ENCODE results near the gene NADK2. TPM values are rescaled to one million over a fixed set of nuclear protein-coding genes. Genes with fewer than 3 reads are reported as not detected.

The NADK2 gene
- total RNA-seq, 1 donor from 2014 or later, result 24.2 TPM

DNA sequence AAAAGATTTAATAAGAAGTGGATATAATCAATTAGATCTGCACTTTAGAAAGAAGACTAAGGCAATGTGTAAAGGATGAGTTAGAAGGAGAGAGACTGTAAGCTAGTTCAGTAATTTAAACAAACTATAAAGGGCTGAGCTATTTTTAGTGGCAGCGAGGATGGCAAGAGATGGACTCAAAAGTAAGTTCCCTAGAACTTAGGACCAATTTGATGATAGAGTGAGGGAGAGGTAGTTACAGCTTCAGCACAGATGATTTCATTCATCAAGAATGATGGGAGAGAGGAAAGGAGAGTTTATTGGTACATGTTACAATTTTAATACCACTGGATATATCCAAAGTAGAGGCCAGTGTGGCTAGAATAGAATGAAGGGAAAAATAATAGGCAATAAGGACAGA lies 19.1 kb downstream of the NADK2 start:
- Mint-ChIP-seq H3K27ac (ENCODE audit: unreplicated experiment) (no peak overlapping the region), H3K9me3 (ENCODE audit: unreplicated experiment) (no peaks in the 10 kb centered on the region), H3K27me3 (ENCODE audit: unreplicated experiment) (no peaks in the 10 kb centered on the region), H3K4me1 (ENCODE audit: low read depth, unreplicated experiment) (no peaks in the 10 kb centered on the region), H3K4me3 (ENCODE audit: unreplicated experiment) (no peak overlapping the region), H3K36me3 (ENCODE audit: unreplicated experiment) (no peaks in the 10 kb centered on the region)
- no peak for DNase-seq
- TF ChIP-seq, protein P1, sequence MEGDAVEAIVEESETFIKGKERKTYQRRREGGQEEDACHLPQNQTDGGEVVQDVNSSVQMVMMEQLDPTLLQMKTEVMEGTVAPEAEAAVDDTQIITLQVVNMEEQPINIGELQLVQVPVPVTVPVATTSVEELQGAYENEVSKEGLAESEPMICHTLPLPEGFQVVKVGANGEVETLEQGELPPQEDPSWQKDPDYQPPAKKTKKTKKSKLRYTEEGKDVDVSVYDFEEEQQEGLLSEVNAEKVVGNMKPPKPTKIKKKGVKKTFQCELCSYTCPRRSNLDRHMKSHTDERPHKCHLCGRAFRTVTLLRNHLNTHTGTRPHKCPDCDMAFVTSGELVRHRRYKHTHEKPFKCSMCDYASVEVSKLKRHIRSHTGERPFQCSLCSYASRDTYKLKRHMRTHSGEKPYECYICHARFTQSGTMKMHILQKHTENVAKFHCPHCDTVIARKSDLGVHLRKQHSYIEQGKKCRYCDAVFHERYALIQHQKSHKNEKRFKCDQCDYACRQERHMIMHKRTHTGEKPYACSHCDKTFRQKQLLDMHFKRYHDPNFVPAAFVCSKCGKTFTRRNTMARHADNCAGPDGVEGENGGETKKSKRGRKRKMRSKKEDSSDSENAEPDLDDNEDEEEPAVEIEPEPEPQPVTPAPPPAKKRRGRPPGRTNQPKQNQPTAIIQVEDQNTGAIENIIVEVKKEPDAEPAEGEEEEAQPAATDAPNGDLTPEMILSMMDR (IDR thresholded peaks at IDR 0.05; ENCODE audit: partially characterized antibody, unreplicated experiment), result no peak

DNA sequence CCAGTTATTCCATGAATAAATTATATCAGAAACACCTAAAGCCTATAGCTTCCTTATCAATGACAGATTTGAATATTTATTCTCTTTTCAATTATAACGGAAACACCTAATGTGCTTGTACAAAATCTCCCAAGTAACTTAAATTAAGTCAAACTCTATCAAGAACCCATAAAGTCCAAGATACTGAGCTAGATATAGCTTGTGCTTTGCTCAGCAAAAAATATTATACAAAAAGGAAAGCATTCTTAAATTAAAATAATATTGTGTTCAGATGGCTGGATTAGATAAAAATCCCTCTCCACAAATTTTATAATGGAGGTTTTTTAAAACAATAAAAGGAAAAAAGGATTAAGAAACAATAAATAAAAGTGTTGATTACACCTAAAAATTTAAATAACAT lies 23.7 kb downstream of the NADK2 start:
- Mint-ChIP-seq H3K4me3 (ENCODE audit: unreplicated experiment) (no peak overlapping the region), H3K27me3 (ENCODE audit: unreplicated experiment) (no peaks in the 10 kb centered on the region), H3K9me3 (ENCODE audit: unreplicated experiment) (no peaks in the 10 kb centered on the region), H3K27ac (ENCODE audit: unreplicated experiment) (no peak overlapping the region), H3K4me1 (ENCODE audit: low read depth, unreplicated experiment) (no peaks in the 10 kb centered on the region), H3K36me3 (ENCODE audit: unreplicated experiment) (no peaks in the 10 kb centered on the region)
- TF ChIP-seq, protein P1 (IDR thresholded peaks at IDR 0.05; ENCODE audit: partially characterized antibody, unreplicated experiment), result no peak
- DNase-seq, result no peak

DNA sequence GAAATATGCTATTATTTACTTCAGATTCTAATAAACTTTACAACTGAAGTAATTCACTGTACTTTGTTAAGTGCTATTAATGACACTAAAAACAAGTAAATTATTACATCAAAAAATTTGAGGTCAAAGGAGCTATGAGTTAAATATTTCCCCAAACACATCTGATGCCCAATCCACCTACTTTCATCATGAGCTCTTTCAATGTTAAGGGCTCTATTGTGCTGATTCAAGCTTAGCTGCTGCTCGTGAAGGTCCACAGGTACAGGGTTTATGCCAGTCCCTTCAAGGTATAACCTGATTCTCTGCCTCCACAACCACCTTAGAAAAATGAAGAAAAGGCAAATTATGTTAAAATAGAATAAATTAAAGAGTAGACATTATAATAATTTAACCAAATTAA lies 24.2 kb downstream of the NADK2 start:
- TF ChIP-seq, protein P1 (IDR thresholded peaks at IDR 0.05; ENCODE audit: partially characterized antibody, unreplicated experiment), result no peak
- Mint-ChIP-seq H3K9me3 (ENCODE audit: unreplicated experiment) (no peaks in the 10 kb centered on the region), H3K36me3 (ENCODE audit: unreplicated experiment) (no peaks in the 10 kb centered on the region), H3K4me3 (ENCODE audit: unreplicated experiment) (no peak overlapping the region), H3K27ac (ENCODE audit: unreplicated experiment) (no peak overlapping the region), H3K4me1 (ENCODE audit: low read depth, unreplicated experiment) (no peaks in the 10 kb centered on the region), H3K27me3 (ENCODE audit: unreplicated experiment) (no peaks in the 10 kb centered on the region)
- DNase-seq, result no peak

DNA sequence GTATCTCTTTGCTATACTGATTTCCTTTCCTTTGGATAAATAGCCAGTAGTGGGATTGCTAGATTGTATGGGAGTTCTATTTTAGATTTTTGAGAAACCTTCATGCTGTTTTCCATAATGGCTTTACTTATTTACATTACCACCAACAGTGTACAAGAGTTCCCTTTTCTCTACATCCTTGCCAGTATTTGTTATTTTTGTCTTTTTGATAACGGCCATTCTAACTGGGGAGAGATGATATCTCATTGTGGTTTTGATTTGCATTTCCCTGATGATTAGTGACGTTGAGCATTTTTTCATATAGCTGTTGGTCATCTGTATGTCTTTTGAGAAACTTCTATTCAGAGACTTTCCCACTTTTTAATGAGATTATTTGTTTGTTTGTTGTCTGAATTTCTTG lies 25.8 kb downstream of the NADK2 start:
- Mint-ChIP-seq H3K27me3 (ENCODE audit: unreplicated experiment) (no peaks in the 10 kb centered on the region), H3K4me3 (ENCODE audit: unreplicated experiment) (no peak overlapping the region), H3K27ac (ENCODE audit: unreplicated experiment) (no peak overlapping the region), H3K9me3 (ENCODE audit: unreplicated experiment) (no peaks in the 10 kb centered on the region), H3K4me1 (ENCODE audit: low read depth, unreplicated experiment) (no peaks in the 10 kb centered on the region), H3K36me3 (ENCODE audit: unreplicated experiment) (no peaks in the 10 kb centered on the region)
- no peak for DNase-seq
- TF ChIP-seq, protein P1 (IDR thresholded peaks at IDR 0.05; ENCODE audit: partially characterized antibody, unreplicated experiment), result no peak

DNA sequence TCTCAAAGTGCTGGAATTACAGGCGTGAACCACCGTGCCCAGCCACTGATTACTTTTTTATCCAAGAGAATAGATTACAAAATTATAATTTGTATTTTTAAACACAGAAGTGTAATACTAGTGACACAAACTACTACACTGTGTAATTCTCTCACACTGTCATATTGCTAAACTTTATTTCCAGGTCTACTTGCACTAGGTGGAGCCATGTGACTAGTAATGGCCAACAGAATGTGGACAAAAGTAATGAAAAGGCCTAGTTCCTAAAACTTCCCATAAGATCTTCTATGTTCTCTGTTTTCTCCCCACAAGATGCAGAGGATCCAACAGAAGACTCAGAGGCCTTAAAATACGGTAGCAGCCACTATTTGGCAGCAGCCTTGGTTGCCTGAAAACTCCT lies 27.3 kb downstream of the NADK2 start:
- Mint-ChIP-seq H3K4me1 (ENCODE audit: low read depth, unreplicated experiment) (no peaks in the 10 kb centered on the region), H3K27ac (ENCODE audit: unreplicated experiment) (no peak overlapping the region), H3K36me3 (ENCODE audit: unreplicated experiment) (no peaks in the 10 kb centered on the region), H3K27me3 (ENCODE audit: unreplicated experiment) (no peaks in the 10 kb centered on the region), H3K4me3 (ENCODE audit: unreplicated experiment) (no peak overlapping the region), H3K9me3 (ENCODE audit: unreplicated experiment) (no peaks in the 10 kb centered on the region)
- DNase-seq, result no peak
- TF ChIP-seq, protein P1 (IDR thresholded peaks at IDR 0.05; ENCODE audit: partially characterized antibody, unreplicated experiment), result no peak
